GM23338 (cell line): Measurements from ENCODE around the gene NTNG2.

ENCODE experiments used
- CTCF ChIP-seq, 2 experiments: fragments of 200-600 bp in 1 of 2; sonication (generic) in 1 of 2; conservative IDR thresholded peaks; 2 replicates each; pipeline versions ENCODE4 v1.5.1 to v1.6.1; 2016 to 2017; ENCODE audit warnings: antibody characterized with exemption in 2 of 2, low read depth in 2 of 2, mild to moderate bottlenecking in 2 of 2, moderate library complexity in 1 of 2
- EZH2 ChIP-seq: fragments of 200-600 bp; sonication (generic); IDR thresholded peaks from one replicate; pipeline ENCODE4 v1.8.0; 2017; ENCODE audit warnings: antibody characterized with exemption, mild to moderate bottlenecking, low read depth; ENCODE audit not compliant: unreplicated experiment
- EZH2phosphoT487 ChIP-seq: fragments of 200-600 bp; sonication (generic); IDR thresholded peaks from one replicate; pipeline ENCODE4 v1.8.1; 2018; ENCODE audit warnings: antibody characterized with exemption; ENCODE audit not compliant: unreplicated experiment
- POLR2AphosphoS5 ChIP-seq: IDR thresholded peaks from 2 replicates; pipeline ENCODE4 v1.6.1; 2016; ENCODE audit warnings: antibody characterized with exemption, low read depth
- TF ChIP-seq, protein P1 (sequence below): IDR thresholded peaks from one replicate; pipeline ENCODE4 v1.6.1; 2018; ENCODE audit warnings: antibody characterized with exemption; ENCODE audit not compliant: unreplicated experiment

- TF ChIP-seq CTCF (conservative IDR thresholded peaks at IDR 0.05; ENCODE audit: low read depth in 2 of 2) (no peak), EZH2 (no peak), POLR2AphosphoS5 (no peak), EZH2phosphoT487 (no peak)
- TF ChIP-seq, protein P1, sequence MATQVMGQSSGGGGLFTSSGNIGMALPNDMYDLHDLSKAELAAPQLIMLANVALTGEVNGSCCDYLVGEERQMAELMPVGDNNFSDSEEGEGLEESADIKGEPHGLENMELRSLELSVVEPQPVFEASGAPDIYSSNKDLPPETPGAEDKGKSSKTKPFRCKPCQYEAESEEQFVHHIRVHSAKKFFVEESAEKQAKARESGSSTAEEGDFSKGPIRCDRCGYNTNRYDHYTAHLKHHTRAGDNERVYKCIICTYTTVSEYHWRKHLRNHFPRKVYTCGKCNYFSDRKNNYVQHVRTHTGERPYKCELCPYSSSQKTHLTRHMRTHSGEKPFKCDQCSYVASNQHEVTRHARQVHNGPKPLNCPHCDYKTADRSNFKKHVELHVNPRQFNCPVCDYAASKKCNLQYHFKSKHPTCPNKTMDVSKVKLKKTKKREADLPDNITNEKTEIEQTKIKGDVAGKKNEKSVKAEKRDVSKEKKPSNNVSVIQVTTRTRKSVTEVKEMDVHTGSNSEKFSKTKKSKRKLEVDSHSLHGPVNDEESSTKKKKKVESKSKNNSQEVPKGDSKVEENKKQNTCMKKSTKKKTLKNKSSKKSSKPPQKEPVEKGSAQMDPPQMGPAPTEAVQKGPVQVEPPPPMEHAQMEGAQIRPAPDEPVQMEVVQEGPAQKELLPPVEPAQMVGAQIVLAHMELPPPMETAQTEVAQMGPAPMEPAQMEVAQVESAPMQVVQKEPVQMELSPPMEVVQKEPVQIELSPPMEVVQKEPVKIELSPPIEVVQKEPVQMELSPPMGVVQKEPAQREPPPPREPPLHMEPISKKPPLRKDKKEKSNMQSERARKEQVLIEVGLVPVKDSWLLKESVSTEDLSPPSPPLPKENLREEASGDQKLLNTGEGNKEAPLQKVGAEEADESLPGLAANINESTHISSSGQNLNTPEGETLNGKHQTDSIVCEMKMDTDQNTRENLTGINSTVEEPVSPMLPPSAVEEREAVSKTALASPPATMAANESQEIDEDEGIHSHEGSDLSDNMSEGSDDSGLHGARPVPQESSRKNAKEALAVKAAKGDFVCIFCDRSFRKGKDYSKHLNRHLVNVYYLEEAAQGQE = no peak
Measured at GRCh38 chr9:132228062-132228461, 66.2 kb downstream of the NTNG2 start.
